ENCODE results near the gene PTPRR. TPM values are rescaled to one million over a fixed set of nuclear protein-coding genes. Genes with fewer than 3 reads are reported as not detected.

Gene PTPRR
- total and polyA plus RNA-seq, 2 of the 4 experiments (the other 2 are of a cell fraction): 0.18 to 0.21 TPM

DNA sequence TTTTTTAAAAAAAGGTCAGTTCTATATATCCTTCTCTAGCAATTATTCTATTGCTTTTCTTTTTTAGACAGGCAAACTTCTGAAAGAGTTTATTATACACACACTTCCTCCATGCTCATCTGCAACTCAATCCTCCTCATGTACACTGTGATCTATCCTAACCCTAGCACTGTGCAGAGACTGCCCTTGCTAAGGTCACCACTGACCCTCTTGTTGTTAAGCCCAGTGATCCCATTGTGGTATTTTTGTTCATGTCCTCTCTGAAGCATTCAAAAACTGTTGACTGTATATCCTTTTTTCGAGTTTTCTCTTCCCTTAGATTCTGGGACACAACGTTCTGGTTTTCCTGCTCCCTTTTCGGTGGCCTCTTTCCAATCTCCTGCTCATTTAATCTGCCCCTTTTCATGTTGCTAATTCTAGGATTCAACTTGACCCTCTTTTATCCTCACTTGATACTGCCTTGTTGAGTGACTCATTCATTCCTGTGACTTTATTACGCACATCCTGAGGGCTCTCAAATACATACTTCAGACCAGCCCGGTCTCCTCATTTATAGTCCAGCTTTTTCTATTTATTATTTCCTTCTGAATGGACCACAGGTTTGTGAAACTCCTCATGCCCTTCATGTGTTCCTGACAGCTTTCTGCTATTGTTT is 229.4 kb downstream of the PTPRR start:
- Histone ChIP-seq H2AK5ac (ENCODE audit: low read depth, low read length) (peak overlapping the region; percentile 36; the same call in 1 of the 2 replicates), H3K56ac (ENCODE audit: extremely low read depth, insufficient read depth, low read length) (no peak overlapping the region), H4K8ac (ENCODE audit: low read depth in 2 of 2, low read length in 2 of 2) (peak overlapping the region; percentile 36 to 43; a peak in 1 of 4 replicates), H3K4me2 (ENCODE audit: low read depth, low read length) (no peak overlapping the region; the same call in 1 of the 2 replicates), H3K18ac (ENCODE audit: low read depth, low read length) (peak overlapping the region; percentile 69; the same call in 1 of the 2 replicates), H3K36me3 (ENCODE audit: control insufficient read depth, insufficient read depth, low read length) (no peaks in the 10 kb centered on the region), H2AK9ac (replicated peaks; ENCODE audit: low read depth, low read length, poor library complexity) (no peak overlapping the region), H2BK20ac (ENCODE audit: low read depth, low read length) (0 out of 2 replicates have a peak overlapping the region, but pooled peaks have one; percentile 6), H2AFZ (replicated peaks; ENCODE audit: low read length, poor library complexity) (peak overlapping the region; percentile 47), H4K20me1 (ENCODE audit: insufficient read depth, low read length) (no peaks in the 10 kb centered on the region), H3K4me1 (ENCODE audit: control insufficient read depth, insufficient read depth, low read length) (peaks cover 2% of the 10 kb centered on the region; the same call in 1 of the 2 replicates), H3K9ac (ENCODE audit: low read depth, low read length) (no peak overlapping the region), H2BK5ac (ENCODE audit: low read depth, low read length, poor library complexity, severe bottlenecking) (peak overlapping the region; percentile 87), H3K4me3 (ENCODE audit: insufficient read depth, low read depth, low read length) (no peak overlapping the region), H3K14ac (replicated peaks; ENCODE audit: low read depth, low read length) (peak overlapping the region; percentile 62; the same call in 1 of the 2 replicates), H3K4ac (ENCODE audit: low read depth, low read length) (peak overlapping the region; percentile 29; the same call in 1 of the 2 replicates), H4K5ac (ENCODE audit: low read depth, low read length) (peak overlapping the region; percentile 30; the same call in 1 of the 2 replicates), H3K27ac (ENCODE audit: insufficient read depth, low read length) (no peak overlapping the region), H2BK120ac (ENCODE audit: low read depth, low read length) (peak overlapping the region; percentile 58; the same call in 1 of the 2 replicates), H3K27me3 (ENCODE audit: control insufficient read depth, insufficient read depth, low read length) (no peaks in the 10 kb centered on the region), H4K91ac (ENCODE audit: insufficient read depth, low read depth, low read length) (no peak overlapping the region), H2BK15ac (ENCODE audit: low read depth, low read length) (no peak overlapping the region), H3K9me3 (ENCODE audit: control insufficient read depth, insufficient read depth, low read length) (no peaks in the 10 kb centered on the region), H3K79me1 (ENCODE audit: low read depth in 1 of 2, low read length in 2 of 2) (no peaks in the 10 kb centered on the region), H3K23ac (ENCODE audit: low read depth, low read length) (no peak overlapping the region), H3K9me1 (ENCODE audit: insufficient read depth, low read length) (no peaks in the 10 kb centered on the region; the same call in 1 of the 2 replicates)
- dilution Hi-C loops (cut with HindIII; ENCODE audit: low sequenced_read_pairs, unreplicated experiment): no loop called here
- POLR2A ChIA-PET (ENCODE audit: unreplicated experiment): no interaction called here
- in situ Hi-C loops (cut with MboI; ENCODE audit: low sequenced_read_pairs): no loop called here
- no peak for TF ChIP-seq POLR2A (IDR thresholded peaks at IDR 0.05; ENCODE audit: low read depth, low read length)
- TF ChIP-seq FOS (IDR thresholded peaks at IDR 0.05; ENCODE audit: low read depth, low read length): 0 out of 2 replicates have a peak, but pooled peaks have one; percentile 23
- CTCF ChIA-PET: no interaction called here
- ATAC-seq (ENCODE audit: low read depth): no peak
- intact Hi-C loops (cut with micrococcal nuclease): no loop called here
- DNase-seq: peak; percentile 65
- no TSS peak for BruUV-seq (replicated peaks)
- 71% methylated on average over 3 of the region's 5 CpGs; no CpG with 5 or more reads in 1 of the 2 experiments for WGBS, 2 experiments (ENCODE audit: extremely low coverage in 2 of 2, insufficient read length in 1 of 2)

All from IMR-90 (cell line).